ENCODE results near the gene CCL20. TPM values are rescaled to one million over a fixed set of nuclear protein-coding genes. Genes with fewer than 3 reads are reported as not detected.
"Not testable (repeated sequence)": the region's sequence is repeated elsewhere in the genome, so short reads cannot be mapped to it uniquely, and the experiment has no call there.

The CCL20 gene
- total RNA-seq, 2 experiments from 2014 or later: not detected

- CTCF ChIA-PET (ENCODE audit: unreplicated experiment): no interaction called here
- POLR2A ChIA-PET: no interaction called here
- Histone ChIP-seq H3K27ac (ENCODE audit: low read depth, low read length, poor library complexity, severe bottlenecking) (no peak overlapping the region), H3K4me2 (ENCODE audit: low read length) (no peak overlapping the region), H3K9me3 (ENCODE audit: low read length) (no peaks in the 10 kb centered on the region), H2AFZ (ENCODE audit: low read length) (no peak overlapping the region), H3K4me3 (ENCODE audit: low read depth, low read length, poor library complexity, severe bottlenecking) (no peak overlapping the region), H3K79me2 (ENCODE audit: insufficient read depth, low read depth, low read length) (no peaks in the 10 kb centered on the region), H3K9me2 (ENCODE audit: insufficient read depth, low read length) (no peaks in the 10 kb centered on the region), H4K20me1 (ENCODE audit: insufficient read depth, low read length) (no peaks in the 10 kb centered on the region), H3K36me3 (ENCODE audit: insufficient read depth, low read length) (no peaks in the 10 kb centered on the region), H3K4me1 (ENCODE audit: insufficient read depth, low read length, poor library complexity, severe bottlenecking) (no peaks in the 10 kb centered on the region)
- TF ChIP-seq EZH2phosphoT487 (IDR thresholded peaks at IDR 0.05; ENCODE audit: borderline replicate concordance, low read depth, low read length) (no peak), CTCF (conservative IDR thresholded peaks at IDR 0.05; ENCODE audit: low read length) (no peak)
- DNase-seq (ENCODE audit: low spot score): no peak
- BruUV-seq (replicated peaks): no TSS peak
- intact Hi-C loops (cut with micrococcal nuclease; ENCODE audit: unreplicated experiment): no loop called here
Observed at GRCh38 chr2:227834423-227834822, 20.8 kb downstream of the CCL20 start.

GRCh38 chr2:227834916-227835650 lies 21.4 kb downstream of the CCL20 start:
- BruUV-seq (replicated peaks): no TSS peak
- Histone ChIP-seq H3K27ac (ENCODE audit: low read depth, low read length, poor library complexity, severe bottlenecking) (no peak overlapping the region), H3K9me3 (ENCODE audit: low read length) (no peaks in the 10 kb centered on the region), H3K79me2 (ENCODE audit: insufficient read depth, low read depth, low read length) (no peaks in the 10 kb centered on the region), H3K4me3 (ENCODE audit: low read depth, low read length, poor library complexity, severe bottlenecking) (no peak overlapping the region), H3K36me3 (ENCODE audit: insufficient read depth, low read length) (no peaks in the 10 kb centered on the region), H4K20me1 (ENCODE audit: insufficient read depth, low read length) (no peaks in the 10 kb centered on the region), H3K4me2 (ENCODE audit: low read length) (no peak overlapping the region), H2AFZ (ENCODE audit: low read length) (no peak overlapping the region), H3K4me1 (ENCODE audit: insufficient read depth, low read length, poor library complexity, severe bottlenecking) (no peaks in the 10 kb centered on the region), H3K9me2 (ENCODE audit: insufficient read depth, low read length) (no peaks in the 10 kb centered on the region)
- intact Hi-C loops (cut with micrococcal nuclease; ENCODE audit: unreplicated experiment): no loop called here
- no peak for TF ChIP-seq CTCF (conservative IDR thresholded peaks at IDR 0.05; ENCODE audit: low read length)
- TF ChIP-seq EZH2phosphoT487 (IDR thresholded peaks at IDR 0.05; ENCODE audit: borderline replicate concordance, low read depth, low read length): no peak
- ChIA-PET POLR2A (no interaction called here), CTCF (ENCODE audit: unreplicated experiment) (no interaction called here)
- no peak for DNase-seq (ENCODE audit: low spot score)

GRCh38 chr2:227839339-227840129 lies 25.9 kb downstream of the CCL20 start:
- H3K9me3 ChIP-seq (ENCODE audit: low read length); H3K79me2 ChIP-seq (ENCODE audit: insufficient read depth, low read depth, low read length); H2AFZ ChIP-seq (ENCODE audit: low read length); H3K36me3 ChIP-seq (ENCODE audit: insufficient read depth, low read length); CTCF ChIA-PET (ENCODE audit: unreplicated experiment); H4K20me1 ChIP-seq (ENCODE audit: insufficient read depth, low read length); H3K4me1 ChIP-seq (ENCODE audit: insufficient read depth, low read length, poor library complexity, severe bottlenecking); POLR2A ChIA-PET; H3K4me2 ChIP-seq (ENCODE audit: low read length); H3K27ac ChIP-seq (ENCODE audit: low read depth, low read length, poor library complexity, severe bottlenecking); intact Hi-C loops (cut with micrococcal nuclease; ENCODE audit: unreplicated experiment); DNase-seq (ENCODE audit: low spot score); H3K9me2 ChIP-seq (ENCODE audit: insufficient read depth, low read length); H3K4me3 ChIP-seq (ENCODE audit: low read depth, low read length, poor library complexity, severe bottlenecking); BruUV-seq (replicated peaks): not testable (repeated sequence)

All from OCI-LY7 (cell line).